Smooth muscle cell (in vitro differentiated cells): ENCODE data around the gene TBCEL. TPM values are rescaled to one million over a fixed set of nuclear protein-coding genes. Genes with fewer than 3 reads are reported as not detected.

ENCODE experiments used
- DNase-seq: peaks from one replicate; lab custom pipeline; 2025; ENCODE audit not compliant: unreplicated experiment; lab: John Stamatoyannopoulos, UW
- H2AFZ ChIP-seq: fragments of 200-600 bp; sonication (generic); 2 replicates; pipeline ENCODE4 v1.6.0; 2016; ENCODE audit warnings: antibody characterized with exemption, low read depth, mild to moderate bottlenecking
- H3F3A ChIP-seq: fragments of 200-600 bp; sonication (generic); 2 replicates; pipeline ENCODE4 v1.6.0; 2017; ENCODE audit warnings: antibody characterized with exemption, low read depth
- H3K27ac ChIP-seq: fragments of 200-600 bp; sonication (generic); 2 replicates; pipeline ENCODE4 v1.5.1; 2016; ENCODE audit warnings: low read depth, mild to moderate bottlenecking
- H3K27me3 ChIP-seq: fragments of 200-600 bp; sonication (generic); 2 replicates; pipeline ENCODE4 v1.6.1; 2016; ENCODE audit warnings: low read depth, mild to moderate bottlenecking
- H3K36me3 ChIP-seq: fragments of 200-600 bp; sonication (generic); 2 replicates; pipeline ENCODE4 v1.5.1; 2016; ENCODE audit warnings: low read depth
- H3K4me1 ChIP-seq: fragments of 200-600 bp; sonication (generic); 2 replicates; pipeline ENCODE4 v1.5.1; 2016; ENCODE audit warnings: low read depth
- H3K4me2 ChIP-seq: fragments of 200-600 bp; sonication (generic); 2 replicates; pipeline ENCODE4 v1.6.0; 2016; ENCODE audit warnings: mild to moderate bottlenecking
- H3K4me3 ChIP-seq: fragments of 200-600 bp; sonication (generic); 2 replicates; pipeline ENCODE4 v1.5.1; 2016; ENCODE audit warnings: mild to moderate bottlenecking
- H3K79me2 ChIP-seq: fragments of 200-600 bp; sonication (generic); 2 replicates; pipeline ENCODE4 v1.6.0; 2016; ENCODE audit warnings: low read depth, mild to moderate bottlenecking
- H3K9ac ChIP-seq: fragments of 200-600 bp; sonication (generic); 2 replicates; pipeline ENCODE4 v1.6.0; 2016; ENCODE audit warnings: low read depth
- H3K9me3 ChIP-seq: fragments of 200-600 bp; sonication (generic); replicated peaks from 2 replicates; pipeline ENCODE4 v1.5.1; 2016; ENCODE audit warnings: low read depth
- H4K20me1 ChIP-seq: fragments of 200-600 bp; sonication (generic); 2 replicates; pipeline ENCODE4 v1.6.0; 2016; ENCODE audit warnings: low read depth
- WGBS: methylation state at CpG from one replicate; pipeline ENCODE4 v1.1.7; 2016; ENCODE audit warnings: low lambda C conversion rate; 5-methylcytosine and 5-hydroxymethylcytosine counted together
- polyA plus RNA-seq: library from polyadenylated mRNA; unstranded; fragments of >200 nt; fragmentation: Nextera tagmentation; extraction: Ambion mirVana; gene quantifications from 2 replicates; pipeline ENCODE4 v1.2.1, GENCODE V29; 2016
- total RNA-seq: library from RNA; depleted of rRNA; stranded (reverse); fragments of >200 nt; gene quantifications from 2 replicates; pipeline ENCODE4 v1.2.3, GENCODE V29; 2014
- TF ChIP-seq, protein P1 (sequence below): fragments of 200-600 bp; sonication (generic); IDR thresholded peaks from 2 replicates; pipeline ENCODE4 v1.5.1; 2017; ENCODE audit warnings: borderline replicate concordance, mild to moderate bottlenecking, antibody characterized with exemption; ENCODE audit not compliant: insufficient read depth, poor library complexity, severe bottlenecking

TBCEL gene
- total and polyA plus RNA-seq, 2 experiments from 2014 or later = 9.6 to 16.0 TPM

DNA sequence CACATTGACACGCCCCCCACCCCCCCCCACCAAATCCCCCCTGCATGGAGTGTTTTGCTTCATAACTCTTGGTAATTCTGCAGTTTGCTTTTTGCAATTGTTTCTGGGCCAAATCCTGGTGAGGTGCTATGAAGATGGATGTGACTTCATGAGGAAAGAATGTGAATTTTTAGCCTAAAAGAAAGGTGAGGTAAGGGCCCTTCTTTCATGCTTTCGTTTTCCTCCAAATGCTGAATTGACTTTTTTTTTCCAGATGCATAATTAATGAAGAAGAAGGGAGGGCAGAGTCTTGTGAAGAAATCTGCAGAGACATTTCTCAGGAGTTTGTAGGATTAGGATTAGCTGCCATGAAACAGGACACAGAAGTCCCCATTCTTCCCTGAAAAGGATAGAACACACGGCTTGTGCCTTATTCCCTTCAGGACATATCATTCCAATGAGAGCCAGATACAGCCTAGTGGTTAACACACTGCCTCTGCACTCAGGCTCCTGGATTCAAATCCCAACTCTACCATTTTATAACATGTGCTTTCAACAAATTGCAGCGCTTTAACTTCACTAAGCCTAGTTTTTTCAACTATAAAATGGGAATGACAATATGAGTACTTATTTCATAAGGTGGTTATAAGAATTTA is 19.6 kb upstream of the TBCEL start:
- no peak overlapping the region for H3K27ac ChIP-seq
- H3K36me3 ChIP-seq = no peaks in the 10 kb centered on the region
- TF ChIP-seq, protein P1, sequence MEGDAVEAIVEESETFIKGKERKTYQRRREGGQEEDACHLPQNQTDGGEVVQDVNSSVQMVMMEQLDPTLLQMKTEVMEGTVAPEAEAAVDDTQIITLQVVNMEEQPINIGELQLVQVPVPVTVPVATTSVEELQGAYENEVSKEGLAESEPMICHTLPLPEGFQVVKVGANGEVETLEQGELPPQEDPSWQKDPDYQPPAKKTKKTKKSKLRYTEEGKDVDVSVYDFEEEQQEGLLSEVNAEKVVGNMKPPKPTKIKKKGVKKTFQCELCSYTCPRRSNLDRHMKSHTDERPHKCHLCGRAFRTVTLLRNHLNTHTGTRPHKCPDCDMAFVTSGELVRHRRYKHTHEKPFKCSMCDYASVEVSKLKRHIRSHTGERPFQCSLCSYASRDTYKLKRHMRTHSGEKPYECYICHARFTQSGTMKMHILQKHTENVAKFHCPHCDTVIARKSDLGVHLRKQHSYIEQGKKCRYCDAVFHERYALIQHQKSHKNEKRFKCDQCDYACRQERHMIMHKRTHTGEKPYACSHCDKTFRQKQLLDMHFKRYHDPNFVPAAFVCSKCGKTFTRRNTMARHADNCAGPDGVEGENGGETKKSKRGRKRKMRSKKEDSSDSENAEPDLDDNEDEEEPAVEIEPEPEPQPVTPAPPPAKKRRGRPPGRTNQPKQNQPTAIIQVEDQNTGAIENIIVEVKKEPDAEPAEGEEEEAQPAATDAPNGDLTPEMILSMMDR = no peak
- no peaks in the 10 kb centered on the region for H3K4me1 ChIP-seq
- H3F3A ChIP-seq = no peaks in the 10 kb centered on the region
- no peaks in the 10 kb centered on the region for H4K20me1 ChIP-seq
- WGBS = 53% methylated on average over 4 of the region's 4 CpGs
- no peak overlapping the region for H3K4me3 ChIP-seq
- DNase-seq = no peak
- H3K27me3 ChIP-seq = peaks cover 8% of the 10 kb centered on the region
- H2AFZ ChIP-seq = no peak overlapping the region
- H3K4me2 ChIP-seq = no peak overlapping the region
- no peak overlapping the region for H3K9ac ChIP-seq
- no peaks in the 10 kb centered on the region for H3K79me2 ChIP-seq
- no peaks in the 10 kb centered on the region for H3K9me3 ChIP-seq

GRCh38 chr11:121006922-121007321 is 17.0 kb upstream of the TBCEL start:
- Histone ChIP-seq H3K9me3 (no peaks in the 10 kb centered on the region), H3K4me1 (no peaks in the 10 kb centered on the region), H3K27ac (no peak overlapping the region), H3K4me2 (no peak overlapping the region), H4K20me1 (no peaks in the 10 kb centered on the region), H3K4me3 (no peak overlapping the region), H3K36me3 (no peaks in the 10 kb centered on the region), H3F3A (no peaks in the 10 kb centered on the region), H2AFZ (no peak overlapping the region), H3K27me3 (peaks cover 8% of the 10 kb centered on the region), H3K79me2 (no peaks in the 10 kb centered on the region), H3K9ac (no peak overlapping the region)
- TF ChIP-seq, protein P1 = no peak
- DNase-seq = no peak
- WGBS = 93% methylated on average over 1 of the region's 1 CpG

DNA sequence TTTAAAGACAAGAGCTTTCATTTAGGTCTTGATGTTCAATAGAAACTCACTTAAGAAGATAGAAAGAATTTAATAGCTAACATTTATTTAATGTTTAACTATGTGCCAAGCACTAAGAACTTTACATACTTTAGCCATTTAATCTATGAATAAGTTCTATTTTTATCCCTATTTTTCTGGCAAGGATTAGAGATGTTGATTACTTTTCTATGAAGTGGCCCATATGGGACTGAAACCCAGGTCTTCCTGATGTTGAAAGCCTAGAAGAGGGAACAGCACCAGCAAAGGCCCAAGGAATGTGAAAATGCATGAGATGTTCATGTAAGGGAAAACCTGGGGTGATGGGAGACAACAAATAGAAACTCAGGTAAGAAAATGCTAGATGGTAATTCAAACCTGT is 15.4 kb upstream of the TBCEL start:
- no peak for DNase-seq
- no peak overlapping the region for H3K4me2 ChIP-seq
- H2AFZ ChIP-seq = no peak overlapping the region
- H3K27ac ChIP-seq = no peak overlapping the region
- H3K9me3 ChIP-seq = no peaks in the 10 kb centered on the region
- H3K27me3 ChIP-seq = peaks cover 8% of the 10 kb centered on the region
- TF ChIP-seq, protein P1 = no peak
- no peak overlapping the region for H3K4me3 ChIP-seq
- no peaks in the 10 kb centered on the region for H3F3A ChIP-seq
- no peaks in the 10 kb centered on the region for H4K20me1 ChIP-seq
- H3K4me1 ChIP-seq = no peaks in the 10 kb centered on the region
- no peaks in the 10 kb centered on the region for H3K36me3 ChIP-seq
- H3K9ac ChIP-seq = no peak overlapping the region
- H3K79me2 ChIP-seq = no peaks in the 10 kb centered on the region

DNA sequence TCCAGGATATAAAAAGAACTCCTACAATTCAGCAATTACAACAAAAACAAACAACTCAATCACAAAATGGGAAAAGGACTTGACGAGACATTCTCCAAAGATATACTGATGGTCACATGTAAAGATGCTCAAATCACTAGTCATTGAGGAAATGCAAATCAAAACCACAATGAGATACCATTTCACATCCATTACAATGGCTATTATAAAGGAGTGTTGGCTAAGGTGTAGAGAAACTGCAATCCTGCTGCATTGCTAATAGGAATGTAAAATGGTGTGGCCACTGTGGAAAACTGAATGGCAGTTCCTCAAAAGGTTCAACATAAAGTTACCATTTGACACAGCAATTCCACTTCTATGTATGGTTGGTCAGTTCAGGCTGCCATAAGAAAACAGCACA is 11.8 kb upstream of the TBCEL start:
- no peaks in the 10 kb centered on the region for H3K36me3 ChIP-seq
- no peak for DNase-seq
- no peaks in the 10 kb centered on the region for H3K79me2 ChIP-seq
- TF ChIP-seq, protein P1 = no peak
- no peak overlapping the region for H3K4me3 ChIP-seq
- 94% methylated on average over 1 of the region's 1 CpG for WGBS
- H4K20me1 ChIP-seq = no peaks in the 10 kb centered on the region
- H3K9me3 ChIP-seq = no peaks in the 10 kb centered on the region
- no peak overlapping the region for H3K27ac ChIP-seq
- H3K9ac ChIP-seq = no peak overlapping the region
- no peak overlapping the region for H3K4me2 ChIP-seq
- H2AFZ ChIP-seq = no peak overlapping the region
- H3K4me1 ChIP-seq = no peaks in the 10 kb centered on the region
- peaks cover 8% of the 10 kb centered on the region for H3K27me3 ChIP-seq
- no peaks in the 10 kb centered on the region for H3F3A ChIP-seq
